ENCODE measurements around the gene PHACTR3. TPM values are rescaled to one million over a fixed set of nuclear protein-coding genes. Genes with fewer than 3 reads are reported as not detected.
"Not testable (repeated sequence)": the region's sequence is repeated elsewhere in the genome, so short reads cannot be mapped to it uniquely, and the experiment has no call there.

Gene PHACTR3
- total and polyA plus RNA-seq, 2 donors: 0.62 to 2.7 TPM

GRCh38 chr20:59832406-59833363 is 228.3 kb downstream of the PHACTR3 start:
- no peak for DNase-seq (ENCODE audit: extremely low spot score)
- Histone ChIP-seq H3K4me1 (ENCODE audit: insufficient read depth) (no peaks in the 10 kb centered on the region), H3K4me3 (ENCODE audit: low read depth, low read length) (no peak overlapping the region), H3K27ac (ENCODE audit: low read depth) (no peak overlapping the region), H3K36me3 (ENCODE audit: insufficient read depth) (no peaks in the 10 kb centered on the region)
- WGBS: 87% methylated on average over 13 of the region's 13 CpGs

- H3K4me3 ChIP-seq (ENCODE audit: low read depth, low read length): no peak overlapping the region
- H3K27ac ChIP-seq (ENCODE audit: low read depth): no peak overlapping the region
- WGBS: 33% methylated on average over 2 of the region's 2 CpGs
- DNase-seq (ENCODE audit: extremely low spot score): no peak
- no peaks in the 10 kb centered on the region for H3K4me1 ChIP-seq (ENCODE audit: insufficient read depth)
- no peaks in the 10 kb centered on the region for H3K36me3 ChIP-seq (ENCODE audit: insufficient read depth)
Observed at GRCh38 chr20:59835057-59835447, 230.7 kb downstream of the PHACTR3 start.

- 3% methylated on average over 16 of the region's 16 CpGs for WGBS
- DNase-seq (ENCODE audit: extremely low spot score): peak; percentile 75
- Histone ChIP-seq H3K4me3 (ENCODE audit: low read depth, low read length) (no peak overlapping the region), H3K27ac (ENCODE audit: low read depth) (no peak overlapping the region), H3K4me1 (ENCODE audit: insufficient read depth) (no peaks in the 10 kb centered on the region), H3K36me3 (ENCODE audit: insufficient read depth) (no peaks in the 10 kb centered on the region)
Observed at GRCh38 chr20:59835448-59836395, 231.4 kb downstream of the PHACTR3 start.

- DNase-seq (ENCODE audit: extremely low spot score): no peak
- Histone ChIP-seq H3K36me3 (ENCODE audit: insufficient read depth) (no peaks in the 10 kb centered on the region), H3K4me1 (ENCODE audit: insufficient read depth) (no peaks in the 10 kb centered on the region), H3K4me3 (ENCODE audit: low read depth, low read length) (no peak overlapping the region), H3K27ac (ENCODE audit: low read depth) (no peak overlapping the region)
- WGBS: 38% methylated on average over 6 of the region's 6 CpGs
Observed at GRCh38 chr20:59836767-59837166, 232.4 kb downstream of the PHACTR3 start.

- DNase-seq (ENCODE audit: extremely low spot score): no peak
- Histone ChIP-seq H3K27ac (ENCODE audit: low read depth) (no peak overlapping the region), H3K4me1 (ENCODE audit: insufficient read depth) (no peaks in the 10 kb centered on the region), H3K36me3 (ENCODE audit: insufficient read depth) (no peaks in the 10 kb centered on the region), H3K4me3 (ENCODE audit: low read depth, low read length) (no peak overlapping the region)
- WGBS: 78% methylated on average over 4 of the region's 4 CpGs
Observed at GRCh38 chr20:59837623-59838394, 233.5 kb downstream of the PHACTR3 start.

- no peak for DNase-seq (ENCODE audit: extremely low spot score)
- WGBS: 65% methylated on average over 5 of the region's 5 CpGs
- Histone ChIP-seq H3K4me1 (ENCODE audit: insufficient read depth) (no peaks in the 10 kb centered on the region), H3K36me3 (ENCODE audit: insufficient read depth) (no peaks in the 10 kb centered on the region), H3K4me3 (ENCODE audit: low read depth, low read length) (no peak overlapping the region), H3K27ac (ENCODE audit: low read depth) (no peak overlapping the region)
Observed at GRCh38 chr20:59839400-59839799, 235.1 kb downstream of the PHACTR3 start.

- Histone ChIP-seq H3K27ac (ENCODE audit: low read depth) (no peak overlapping the region), H3K4me3 (ENCODE audit: low read depth, low read length) (no peak overlapping the region), H3K4me1 (ENCODE audit: insufficient read depth) (no peaks in the 10 kb centered on the region), H3K36me3 (ENCODE audit: insufficient read depth) (no peaks in the 10 kb centered on the region)
- no peak for DNase-seq (ENCODE audit: extremely low spot score)
- WGBS: 79% methylated on average over 3 of the region's 3 CpGs
Observed at GRCh38 chr20:59845472-59845871, 241.1 kb downstream of the PHACTR3 start.

- Histone ChIP-seq H3K4me1 (ENCODE audit: insufficient read depth) (no peaks in the 10 kb centered on the region), H3K36me3 (ENCODE audit: insufficient read depth) (no peaks in the 10 kb centered on the region), H3K4me3 (ENCODE audit: low read depth, low read length) (no peak overlapping the region), H3K27ac (ENCODE audit: low read depth) (no peak overlapping the region)
- DNase-seq (ENCODE audit: extremely low spot score): no peak
- WGBS: 62% methylated on average over 2 of the region's 2 CpGs
Observed at GRCh38 chr20:59848182-59848581, 243.8 kb downstream of the PHACTR3 start.

- H3K4me1 ChIP-seq (ENCODE audit: insufficient read depth): no peaks in the 10 kb centered on the region
- DNase-seq (ENCODE audit: extremely low spot score): no peak
- WGBS: 62% methylated on average over 7 of the region's 7 CpGs
- H3K27ac ChIP-seq (ENCODE audit: low read depth): no peak overlapping the region
- H3K36me3 ChIP-seq (ENCODE audit: insufficient read depth): no peaks in the 10 kb centered on the region
- H3K4me3 ChIP-seq (ENCODE audit: low read depth, low read length): no peak overlapping the region
Observed at GRCh38 chr20:59850018-59850641, 245.8 kb downstream of the PHACTR3 start.

GRCh38 chr20:59856526-59856925 is 252.2 kb downstream of the PHACTR3 start:
- not testable (repeated sequence) for H3K27ac ChIP-seq (ENCODE audit: low read depth); H3K4me1 ChIP-seq (ENCODE audit: insufficient read depth); H3K4me3 ChIP-seq (ENCODE audit: low read depth, low read length); H3K36me3 ChIP-seq (ENCODE audit: insufficient read depth); DNase-seq (ENCODE audit: extremely low spot score)
- 100% methylated on average over 1 of the region's 1 CpG for WGBS

- H3K4me3 ChIP-seq (ENCODE audit: low read depth, low read length); H3K36me3 ChIP-seq (ENCODE audit: insufficient read depth); DNase-seq (ENCODE audit: extremely low spot score); H3K4me1 ChIP-seq (ENCODE audit: insufficient read depth); H3K27ac ChIP-seq (ENCODE audit: low read depth): not testable (repeated sequence)
- WGBS: 88% methylated on average over 5 of the region's 5 CpGs
Observed at GRCh38 chr20:59856941-59857340, 252.6 kb downstream of the PHACTR3 start.

- H3K27ac ChIP-seq (ENCODE audit: low read depth): no peak overlapping the region
- H3K36me3 ChIP-seq (ENCODE audit: insufficient read depth): no peaks in the 10 kb centered on the region
- WGBS: 84% methylated on average over 2 of the region's 2 CpGs
- no peak overlapping the region for H3K4me3 ChIP-seq (ENCODE audit: low read depth, low read length)
- DNase-seq (ENCODE audit: extremely low spot score): no peak
- H3K4me1 ChIP-seq (ENCODE audit: insufficient read depth): no peaks in the 10 kb centered on the region
Observed at GRCh38 chr20:59857966-59858365, 253.6 kb downstream of the PHACTR3 start.

GRCh38 chr20:59858425-59858824 is 254.1 kb downstream of the PHACTR3 start:
- DNase-seq (ENCODE audit: extremely low spot score): no peak
- H3K4me3 ChIP-seq (ENCODE audit: low read depth, low read length): no peak overlapping the region
- 84% methylated on average over 5 of the region's 5 CpGs for WGBS
- no peaks in the 10 kb centered on the region for H3K4me1 ChIP-seq (ENCODE audit: insufficient read depth)
- H3K36me3 ChIP-seq (ENCODE audit: insufficient read depth): no peaks in the 10 kb centered on the region
- no peak overlapping the region for H3K27ac ChIP-seq (ENCODE audit: low read depth)
